Measurements from ENCODE around the gene TMCC2. TPM values are rescaled to one million over a fixed set of nuclear protein-coding genes. Genes with fewer than 3 reads are reported as not detected.

The TMCC2 gene
- total and polyA plus RNA-seq, 2 donors from 2014 or later, result 1.3 to 3.5 TPM

- no peak overlapping the region for H3K27ac ChIP-seq (ENCODE audit: low read depth in 2 of 2, low read length in 2 of 2)
- no peak for FAIRE-seq
- DNase-seq, result no peak
- H3K9ac ChIP-seq (ENCODE audit: low read length in 3 of 3), result no peak overlapping the region
- no peaks in the 10 kb centered on the region for H3K9me3 ChIP-seq (ENCODE audit: control insufficient read depth in 2 of 3, insufficient read depth in 1 of 3, low read length in 3 of 3)
- H3K27me3 ChIP-seq (ENCODE audit: control insufficient read depth, insufficient read depth, low read length), result no peaks in the 10 kb centered on the region
- intact Hi-C loops (cut with DNase I), result no loop called here
- H3K4me3 ChIP-seq (ENCODE audit: low read length in 3 of 3), result no peak overlapping the region
- no peaks in the 10 kb centered on the region for H3K36me3 ChIP-seq (ENCODE audit: control insufficient read depth in 2 of 3, insufficient read depth in 3 of 3, low read length in 3 of 3)
- no peak for TF ChIP-seq CTCF (IDR thresholded peaks at IDR 0.05; ENCODE audit: borderline replicate concordance, extremely low read depth, insufficient read depth)
- H3K4me1 ChIP-seq (ENCODE audit: control insufficient read depth in 2 of 3, insufficient read depth in 2 of 3, low read depth in 1 of 3, low read length in 3 of 3), result peaks cover 0 to 8% (median 0%) of the 10 kb centered on the region in 3 donors
Measured at GRCh38 chr1:205267306-205267902, 39.7 kb downstream of the TMCC2 start.

GRCh38 chr1:205268846-205269680 lies 41.3 kb downstream of the TMCC2 start:
- Histone ChIP-seq H3K4me3 (ENCODE audit: low read length in 3 of 3) (no peak overlapping the region), H3K4me1 (ENCODE audit: control insufficient read depth in 2 of 3, insufficient read depth in 2 of 3, low read depth in 1 of 3, low read length in 3 of 3) (peaks cover 0 to 13% (median 7%) of the 10 kb centered on the region in 3 donors), H3K27me3 (ENCODE audit: control insufficient read depth, insufficient read depth, low read length) (no peaks in the 10 kb centered on the region), H3K27ac (ENCODE audit: low read depth in 2 of 2, low read length in 2 of 2) (no peak overlapping the region), H3K36me3 (ENCODE audit: control insufficient read depth in 2 of 3, insufficient read depth in 3 of 3, low read length in 3 of 3) (no peaks in the 10 kb centered on the region), H3K9me3 (ENCODE audit: control insufficient read depth in 2 of 3, insufficient read depth in 1 of 3, low read length in 3 of 3) (no peaks in the 10 kb centered on the region), H3K9ac (ENCODE audit: low read length in 3 of 3) (no peak overlapping the region)
- no peak for DNase-seq
- intact Hi-C loops (cut with DNase I), result no loop called here
- TF ChIP-seq CTCF (IDR thresholded peaks at IDR 0.05; ENCODE audit: borderline replicate concordance, extremely low read depth, insufficient read depth), result no peak
- FAIRE-seq, result no peak

- Histone ChIP-seq H3K27ac (ENCODE audit: low read depth in 2 of 2, low read length in 2 of 2) (no peak overlapping the region), H3K27me3 (ENCODE audit: control insufficient read depth, insufficient read depth, low read length) (no peaks in the 10 kb centered on the region), H3K36me3 (ENCODE audit: control insufficient read depth in 2 of 3, insufficient read depth in 3 of 3, low read length in 3 of 3) (no peaks in the 10 kb centered on the region), H3K4me3 (ENCODE audit: low read length in 3 of 3) (no peak overlapping the region), H3K4me1 (ENCODE audit: control insufficient read depth in 2 of 3, insufficient read depth in 2 of 3, low read depth in 1 of 3, low read length in 3 of 3) (peaks cover 0 to 18% (median 7%) of the 10 kb centered on the region in 3 donors), H3K9ac (ENCODE audit: low read length in 3 of 3) (no peak overlapping the region), H3K9me3 (ENCODE audit: control insufficient read depth in 2 of 3, insufficient read depth in 1 of 3, low read length in 3 of 3) (no peaks in the 10 kb centered on the region)
- FAIRE-seq, result no peak
- intact Hi-C loops (cut with DNase I), result loop anchor here (5.0 kb wide), 1 partner anchor 58 kb away; no protein-coding TSS in a partner anchor
- no peak for TF ChIP-seq CTCF (IDR thresholded peaks at IDR 0.05; ENCODE audit: borderline replicate concordance, extremely low read depth, insufficient read depth)
- no peak for DNase-seq
Measured at GRCh38 chr1:205269711-205270110, 42.0 kb downstream of the TMCC2 start.
